Head of caudate nucleus (tissue), 42 donors: Measurements from ENCODE around the gene ANKRD26.

Source experiments
- DNase-seq, 42 donors: peaks; one replicate each; pipeline versions ENCODE4 v3.0.0 to v3.0.0-alpha.2; 2020 to 2021; ENCODE audit warnings: mixed read lengths in 7 of 42
- intact Hi-C: fragments of 100-400 bp; cut with DNase I; formaldehyde crosslinking; loops from one replicate; pipeline ENCODE4 v1.15.0; 2022

Gene ANKRD26

GRCh38 chr10:27035163-27035562 is 65.1 kb downstream of the ANKRD26 start:
- no peak for DNase-seq

GRCh38 chr10:27030060-27030459 is 70.2 kb downstream of the ANKRD26 start:
- DNase-seq: no peak

More at GRCh38 chr10:27035163-27035562, 65.1 kb downstream of the ANKRD26 start:
- intact Hi-C loops: no loop called here

GRCh38 chr10:27022048-27022447 is 78.2 kb downstream of the ANKRD26 start:
- intact Hi-C loops: no loop called here
- no peak for DNase-seq

More at GRCh38 chr10:27030060-27030459, 70.2 kb downstream of the ANKRD26 start:
- intact Hi-C loops: no loop called here

- intact Hi-C loops: no loop called here
- DNase-seq: no peak
Observed at GRCh38 chr10:27020243-27020642, 80.1 kb downstream of the ANKRD26 start.

- intact Hi-C loops: no loop called here
- DNase-seq: no peak
Observed at GRCh38 chr10:27019827-27020226, 80.5 kb downstream of the ANKRD26 start.

- no peak for DNase-seq
- intact Hi-C loops: no loop called here
Observed at GRCh38 chr10:26997610-26998009, 102.7 kb downstream of the ANKRD26 start.

- no peak for DNase-seq
- intact Hi-C loops: no loop called here
Observed at GRCh38 chr10:26994743-26995142, 105.6 kb downstream of the ANKRD26 start.

GRCh38 chr10:26987851-26988250 is 112.4 kb downstream of the ANKRD26 start:
- intact Hi-C loops: no loop called here
- no peak for DNase-seq

- intact Hi-C loops: no loop called here
- no peak for DNase-seq
Observed at GRCh38 chr10:26983156-26983555, 117.1 kb downstream of the ANKRD26 start.

GRCh38 chr10:26982058-26982457 is 118.2 kb downstream of the ANKRD26 start:
- DNase-seq: no peak
- intact Hi-C loops: no loop called here

GRCh38 chr10:26981232-26981824 is 119.0 kb downstream of the ANKRD26 start:
- intact Hi-C loops: no loop called here
- DNase-seq: no peak

GRCh38 chr10:26978519-26978918 is 121.8 kb downstream of the ANKRD26 start:
- DNase-seq: no peak
- intact Hi-C loops: no loop called here

- DNase-seq: no peak
- intact Hi-C loops: no loop called here
Observed at GRCh38 chr10:26977635-26978034, 122.7 kb downstream of the ANKRD26 start.

GRCh38 chr10:26970667-26971066 is 129.6 kb downstream of the ANKRD26 start:
- intact Hi-C loops: no loop called here
- no peak for DNase-seq

GRCh38 chr10:26969145-26969926 is 131.0 kb downstream of the ANKRD26 start:
- DNase-seq: no peak
- intact Hi-C loops: no loop called here

GRCh38 chr10:26962835-26963234 is 137.5 kb downstream of the ANKRD26 start:
- DNase-seq: no peak
- intact Hi-C loops: no loop called here

GRCh38 chr10:26960308-26960707 is 140.0 kb downstream of the ANKRD26 start:
- no peak for DNase-seq
- intact Hi-C loops: no loop called here

- intact Hi-C loops: no loop called here
- DNase-seq: no peak
Observed at GRCh38 chr10:26959841-26960240, 140.5 kb downstream of the ANKRD26 start.
